ENCODE results near the gene KIZ. TPM values are rescaled to one million over a fixed set of nuclear protein-coding genes. Genes with fewer than 3 reads are reported as not detected.

Gene KIZ
- total and polyA plus RNA-seq, 12 donors = 8.3 to 38.2 (median 26.5) TPM

GRCh38 chr20:21224217-21224616, 98.3 kb downstream of the KIZ start:
- TF ChIP-seq CTCF (IDR thresholded peaks at IDR 0.05) = no peak
- DNase-seq = no peak
- no peak overlapping the region for H3K27ac ChIP-seq
- no peak overlapping the region for H3K4me3 ChIP-seq
- intact Hi-C loops (cut with DNase I) = no loop called here
- peaks cover 0 to 48% (median 7%) of the 10 kb centered on the region in 9 donors for H3K36me3 ChIP-seq
- WGBS, 2 donors = 94% methylated on average over 4 of the region's 4 CpGs
- H3K27me3 ChIP-seq = no peaks in the 10 kb centered on the region
- no peak for ATAC-seq
- H3K9me3 ChIP-seq = no peaks in the 10 kb centered on the region
- no peaks in the 10 kb centered on the region for H3K4me1 ChIP-seq

- no peak overlapping the region for H3K4me3 ChIP-seq
- no peak overlapping the region for H3K27ac ChIP-seq
- H3K36me3 ChIP-seq = peaks cover 0 to 60% (median 16%) of the 10 kb centered on the region in 9 donors
- H3K27me3 ChIP-seq = no peaks in the 10 kb centered on the region
- H3K4me1 ChIP-seq = no peaks in the 10 kb centered on the region
- no peak for TF ChIP-seq CTCF (IDR thresholded peaks at IDR 0.05)
- DNase-seq (no peak), ATAC-seq (no peak)
- 91 to 94% methylated on average over 6 of the region's 6 CpGs for WGBS, 2 donors
- no peaks in the 10 kb centered on the region for H3K9me3 ChIP-seq
- intact Hi-C loops (cut with DNase I) = no loop called here
Measured at GRCh38 chr20:21225215-21225947, 99.5 kb downstream of the KIZ start.

- Histone ChIP-seq H3K4me1 (no peaks in the 10 kb centered on the region), H3K9me3 (no peaks in the 10 kb centered on the region), H3K36me3 (peaks cover 0 to 86% (median 28%) of the 10 kb centered on the region in 9 donors), H3K27me3 (no peaks in the 10 kb centered on the region), H3K27ac (no peak overlapping the region), H3K4me3 (no peak overlapping the region)
- ATAC-seq (no peak), DNase-seq (no peak)
- intact Hi-C loops (cut with DNase I) = no loop called here
- no peak for TF ChIP-seq CTCF (IDR thresholded peaks at IDR 0.05)
- WGBS, 2 donors = 81 to 82% methylated on average over 3 of the region's 3 CpGs
Measured at GRCh38 chr20:21228511-21228910, 102.6 kb downstream of the KIZ start.

- no peak for TF ChIP-seq CTCF (IDR thresholded peaks at IDR 0.05)
- no peak overlapping the region for H3K27ac ChIP-seq
- H3K27me3 ChIP-seq = no peaks in the 10 kb centered on the region
- H3K9me3 ChIP-seq = no peaks in the 10 kb centered on the region
- 86 to 92% methylated on average over 2 of the region's 2 CpGs for WGBS, 2 donors
- DNase-seq (no peak), ATAC-seq (no peak)
- peaks cover 0 to 84% (median 25%) of the 10 kb centered on the region in 9 donors for H3K36me3 ChIP-seq
- H3K4me3 ChIP-seq = no peak overlapping the region
- H3K4me1 ChIP-seq = no peaks in the 10 kb centered on the region
- intact Hi-C loops (cut with DNase I) = no loop called here
Measured at GRCh38 chr20:21229163-21229562, 103.3 kb downstream of the KIZ start.
